ENCODE measurements around the gene TLE1.

GRCh38 chr9:81563020-81563407 is 126.3 kb downstream of the TLE1 start:
- TF ChIP-seq POLR2A (IDR thresholded peaks at IDR 0.05; ENCODE audit: low read length): no peak
- no peak for TF ChIP-seq GATA1 (IDR thresholded peaks at IDR 0.05; ENCODE audit: low read depth, low read length)

Data from erythroblast (primary cell).